KMS-11 (cell line): ENCODE data around the gene MLIP.

Experiments
- H2AFZ ChIP-seq: fragments of 200-600 bp; sonication (generic); 2 replicates; pipeline ENCODE4 v1.6.1; 2016; ENCODE audit warnings: antibody characterized with exemption, mixed run types, low read depth
- H3K27ac ChIP-seq: fragments of 200-600 bp; sonication (generic); 2 replicates; pipeline ENCODE4 v1.6.1; 2016; ENCODE audit warnings: mild to moderate bottlenecking, mixed run types
- H3K27me3 ChIP-seq: fragments of 200-600 bp; sonication (generic); 2 replicates; pipeline ENCODE4 v1.6.1; 2017; ENCODE audit warnings: mild to moderate bottlenecking, low read depth, mixed run types, moderate library complexity; ENCODE audit not compliant: insufficient read depth
- H3K36me3 ChIP-seq: fragments of 200-600 bp; sonication (generic); 2 replicates; pipeline ENCODE4 v1.6.1; 2017; ENCODE audit warnings: mild to moderate bottlenecking, mixed run types; ENCODE audit not compliant: insufficient read depth
- H3K4me1 ChIP-seq: fragments of 200-600 bp; sonication (generic); 2 replicates; pipeline ENCODE4 v1.6.1; 2016; ENCODE audit warnings: mild to moderate bottlenecking, low read depth, mixed run types; ENCODE audit not compliant: poor library complexity, severe bottlenecking
- H3K4me2 ChIP-seq: fragments of 200-600 bp; sonication (generic); 2 replicates; pipeline ENCODE4 v1.7.0; 2016; ENCODE audit warnings: mild to moderate bottlenecking, mixed run types
- H3K4me3 ChIP-seq: fragments of 200-600 bp; sonication (generic); IDR thresholded peaks from 2 replicates; pipeline ENCODE4 v1.6.1; 2017; ENCODE audit warnings: low read depth, low read length, mixed read lengths; ENCODE audit not compliant: insufficient read depth
- H3K79me2 ChIP-seq: fragments of 200-600 bp; sonication (generic); 2 replicates; pipeline ENCODE4 v1.6.1; 2016; ENCODE audit warnings: low read depth, mixed run types; ENCODE audit not compliant: insufficient read depth
- H3K9ac ChIP-seq: fragments of 200-600 bp; sonication (generic); 2 replicates; pipeline ENCODE4 v1.6.1; 2016; ENCODE audit warnings: mild to moderate bottlenecking, mixed run types
- H4K20me1 ChIP-seq: fragments of 200-600 bp; sonication (generic); 2 replicates; pipeline ENCODE4 v1.6.1; 2016; ENCODE audit warnings: mild to moderate bottlenecking, mixed run types; ENCODE audit not compliant: insufficient read depth
- CTCF ChIP-seq: fragments of 200-600 bp; sonication (generic); conservative IDR thresholded peaks from 2 replicates; pipeline ENCODE4 v1.6.1; 2017; ENCODE audit warnings: low read depth, mild to moderate bottlenecking, antibody characterized with exemption, low read length, moderate library complexity, mixed read lengths

The MLIP gene

GRCh38 chr6:54093326-54093948 is 17.8 kb upstream of the MLIP start:
- no peak overlapping the region for H3K27ac ChIP-seq
- no peak overlapping the region for H3K9ac ChIP-seq
- H3K27me3 ChIP-seq, result no peaks in the 10 kb centered on the region
- no peak overlapping the region for H2AFZ ChIP-seq
- no peaks in the 10 kb centered on the region for H3K36me3 ChIP-seq
- no peak overlapping the region for H3K4me3 ChIP-seq
- no peak overlapping the region for H3K4me2 ChIP-seq
- H3K79me2 ChIP-seq, result no peaks in the 10 kb centered on the region
- no peaks in the 10 kb centered on the region for H3K4me1 ChIP-seq
- no peak for TF ChIP-seq CTCF
- H4K20me1 ChIP-seq, result no peaks in the 10 kb centered on the region

DNA sequence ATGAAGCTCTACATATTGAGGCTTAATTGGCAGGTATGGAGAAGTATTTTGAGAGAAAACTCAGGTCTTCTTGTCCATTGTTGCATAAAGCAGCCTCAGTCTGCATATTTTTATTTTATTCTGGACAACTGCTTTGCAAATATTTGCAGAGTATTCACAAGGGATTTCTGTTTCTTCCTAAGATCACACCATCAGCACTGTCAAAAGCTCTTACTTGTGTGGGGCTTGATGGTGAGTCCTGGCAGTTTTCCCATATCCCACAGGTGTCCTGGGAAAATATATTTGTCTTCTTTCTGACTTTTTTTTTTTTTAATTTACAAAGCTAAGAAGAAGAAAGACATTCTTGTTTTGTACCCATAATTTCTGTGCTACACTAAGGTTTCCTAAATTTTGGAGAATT is 16.9 kb upstream of the MLIP start:
- TF ChIP-seq CTCF, result no peak
- no peak overlapping the region for H2AFZ ChIP-seq
- H3K79me2 ChIP-seq, result no peaks in the 10 kb centered on the region
- H4K20me1 ChIP-seq, result no peaks in the 10 kb centered on the region
- H3K9ac ChIP-seq, result no peak overlapping the region
- no peak overlapping the region for H3K4me3 ChIP-seq
- H3K36me3 ChIP-seq, result no peaks in the 10 kb centered on the region
- no peaks in the 10 kb centered on the region for H3K4me1 ChIP-seq
- no peak overlapping the region for H3K4me2 ChIP-seq
- H3K27ac ChIP-seq, result no peak overlapping the region
- H3K27me3 ChIP-seq, result no peaks in the 10 kb centered on the region

- Histone ChIP-seq H3K9ac (no peak overlapping the region), H4K20me1 (no peaks in the 10 kb centered on the region), H2AFZ (no peak overlapping the region), H3K27ac (no peak overlapping the region), H3K4me2 (no peak overlapping the region), H3K36me3 (no peaks in the 10 kb centered on the region), H3K27me3 (no peaks in the 10 kb centered on the region), H3K79me2 (no peaks in the 10 kb centered on the region), H3K4me1 (peaks cover 4% of the 10 kb centered on the region), H3K4me3 (no peak overlapping the region)
- TF ChIP-seq CTCF, result no peak
Observed at GRCh38 chr6:54094786-54095185, 16.5 kb upstream of the MLIP start.

- H3K9ac ChIP-seq, result no peak overlapping the region
- no peak overlapping the region for H2AFZ ChIP-seq
- H3K36me3 ChIP-seq, result no peaks in the 10 kb centered on the region
- no peaks in the 10 kb centered on the region for H3K27me3 ChIP-seq
- no peak overlapping the region for H3K4me2 ChIP-seq
- no peak overlapping the region for H3K4me3 ChIP-seq
- H3K4me1 ChIP-seq, result peaks cover 13% of the 10 kb centered on the region
- no peaks in the 10 kb centered on the region for H4K20me1 ChIP-seq
- TF ChIP-seq CTCF, result no peak
- H3K79me2 ChIP-seq, result no peaks in the 10 kb centered on the region
- no peak overlapping the region for H3K27ac ChIP-seq
Observed at GRCh38 chr6:54095723-54096122, 15.5 kb upstream of the MLIP start.
